SK-N-SH treated with all-trans-retinoic acid at 6 μM for 48 hours (cell line): ENCODE results near the gene NOC4L.

ENCODE experiments used
- GLIS3 ChIP-seq: fragments of 250-450 bp; sonication (Bioruptor Pico); IDR thresholded peaks from 2 replicates; pipeline ENCODE4 v1.5.0; 2020; ENCODE audit warnings: mild to moderate bottlenecking, moderate library complexity
- ISL1 ChIP-seq: fragments of 250-450 bp; sonication (Bioruptor Pico); IDR thresholded peaks from 2 replicates; pipeline ENCODE4 v2.1.2; 2022; ENCODE audit warnings: mild to moderate bottlenecking, moderate library complexity
- OSR1 ChIP-seq: fragments of 250-450 bp; sonication (Bioruptor Pico); IDR thresholded peaks from 2 replicates; pipeline ENCODE4 v1.8.0; 2022; ENCODE audit warnings: moderate library complexity, mild to moderate bottlenecking, inconsistent platforms
- PATZ1 ChIP-seq: fragments of 250-450 bp; sonication (Bioruptor Pico); IDR thresholded peaks from 2 replicates; pipeline ENCODE4 v1.8.0; 2020; ENCODE audit warnings: mild to moderate bottlenecking, moderate library complexity, borderline replicate concordance
- TCF4 ChIP-seq: fragments of 250-450 bp; sonication (Bioruptor Pico); IDR thresholded peaks from 2 replicates; pipeline ENCODE4 v1.8.0; 2021; ENCODE audit warnings: mild to moderate bottlenecking, moderate library complexity, borderline replicate concordance
- TOX ChIP-seq: fragments of 250-450 bp; sonication (Bioruptor Pico); IDR thresholded peaks from 2 replicates; pipeline ENCODE4 v1.8.0; 2021; ENCODE audit warnings: mild to moderate bottlenecking, moderate library complexity, borderline replicate concordance
- ZC3H10 ChIP-seq: fragments of 250-450 bp; sonication (Bioruptor Pico); IDR thresholded peaks from 2 replicates; pipeline ENCODE4 v1.5.1; 2021; ENCODE audit warnings: mild to moderate bottlenecking, moderate library complexity
- ZFP30 ChIP-seq: fragments of 450-650 bp; formaldehyde crosslinking; IDR thresholded peaks from 2 replicates; pipeline ENCODE4 v1.5.0; 2022; ENCODE audit warnings: mild to moderate bottlenecking, moderate library complexity
- TF ChIP-seq, protein P1 (sequence below): fragments of 250-450 bp; sonication (Bioruptor Pico); IDR thresholded peaks from 2 replicates; pipeline ENCODE4 v1.8.0; 2021; ENCODE audit warnings: low read depth, mild to moderate bottlenecking, moderate library complexity, borderline replicate concordance

GRCh38 chr12:132196038-132196872 lies 52.0 kb downstream of the NOC4L start:
- TF ChIP-seq OSR1 (no peak), ZC3H10 (CRISPR knock-in tag) (no peak), ZFP30 (CRISPR knock-in tag) (no peak), GLIS3 (CRISPR knock-in tag) (no peak), PATZ1 (no peak), TCF4 (no peak), ISL1 (CRISPR knock-in tag) (no peak), TOX (CRISPR knock-in tag) (no peak)
- TF ChIP-seq, protein P1, sequence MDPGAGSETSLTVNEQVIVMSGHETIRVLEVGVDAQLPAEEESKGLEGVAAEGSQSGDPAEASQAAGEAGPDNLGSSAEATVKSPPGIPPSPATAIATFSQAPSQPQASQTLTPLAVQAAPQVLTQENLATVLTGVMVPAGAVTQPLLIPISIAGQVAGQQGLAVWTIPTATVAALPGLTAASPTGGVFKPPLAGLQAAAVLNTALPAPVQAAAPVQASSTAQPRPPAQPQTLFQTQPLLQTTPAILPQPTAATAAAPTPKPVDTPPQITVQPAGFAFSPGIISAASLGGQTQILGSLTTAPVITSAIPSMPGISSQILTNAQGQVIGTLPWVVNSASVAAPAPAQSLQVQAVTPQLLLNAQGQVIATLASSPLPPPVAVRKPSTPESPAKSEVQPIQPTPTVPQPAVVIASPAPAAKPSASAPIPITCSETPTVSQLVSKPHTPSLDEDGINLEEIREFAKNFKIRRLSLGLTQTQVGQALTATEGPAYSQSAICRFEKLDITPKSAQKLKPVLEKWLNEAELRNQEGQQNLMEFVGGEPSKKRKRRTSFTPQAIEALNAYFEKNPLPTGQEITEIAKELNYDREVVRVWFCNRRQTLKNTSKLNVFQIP: no peak
